ENCODE data around the gene MIGA2.

GRCh38 chr9:129121483-129121882 is 85.1 kb downstream of the MIGA2 start:
- TF ChIP-seq CTCF (IDR thresholded peaks at IDR 0.05) (no peak), EZH2 (IDR thresholded peaks at IDR 0.05; ENCODE audit: borderline replicate concordance, insufficient read depth, low read depth, low read length, poor library complexity, severe bottlenecking) (no peak)

Data from B cell (primary cell).